Astrocyte (in vitro differentiated cells and primary cell): Measurements from ENCODE around the gene FBN1. TPM values are rescaled to one million over a fixed set of nuclear protein-coding genes. Genes with fewer than 3 reads are reported as not detected.

Source experiments
- DNase-seq: peaks from one replicate; pipeline ENCODE4 v3.0.0-alpha.2; 2010; ENCODE audit warnings: low read depth
- FAIRE-seq: peaks from 2 replicates; lab custom pipeline; 2011; peaks lifted over from hg19 to GRCh38; lab: Jason Lieb, UNC
- H2AFZ ChIP-seq: 2 replicates; pipeline ENCODE4 v1.6.0; 2012; ENCODE audit warnings: low read depth, low read length, inconsistent platforms
- H3K27ac ChIP-seq: 2 replicates; pipeline ENCODE4 v1.5.1; 2011; ENCODE audit warnings: low read depth, low read length, inconsistent platforms
- H3K27me3 ChIP-seq: 2 replicates; pipeline ENCODE4 v1.6.0; 2011; ENCODE audit warnings: low read length, inconsistent platforms; ENCODE audit not compliant: insufficient read depth
- H3K36me3 ChIP-seq: 2 replicates; pipeline ENCODE4 v1.5.1; 2011; ENCODE audit warnings: low read length, inconsistent platforms; ENCODE audit not compliant: insufficient read depth
- H3K4me1 ChIP-seq: 2 replicates; pipeline ENCODE4 v1.5.1; 2011; ENCODE audit warnings: low read length, inconsistent platforms; ENCODE audit not compliant: insufficient read depth
- H3K4me2 ChIP-seq: 2 replicates; pipeline ENCODE4 v1.6.0; 2012; ENCODE audit warnings: low read length, inconsistent platforms
- H3K4me3 ChIP-seq: 2 replicates; pipeline ENCODE4 v1.5.1; 2011; ENCODE audit warnings: low read depth, mild to moderate bottlenecking, low read length, inconsistent platforms; ENCODE audit not compliant: insufficient read depth
- H3K79me2 ChIP-seq: 2 replicates; pipeline ENCODE4 v1.6.0; 2012; ENCODE audit warnings: mild to moderate bottlenecking, low read length, inconsistent platforms; ENCODE audit not compliant: insufficient read depth
- H3K9ac ChIP-seq: 2 replicates; pipeline ENCODE4 v1.6.0; 2012; ENCODE audit warnings: mild to moderate bottlenecking, low read length, inconsistent platforms
- H3K9me3 ChIP-seq: 2 replicates; pipeline ENCODE4 v1.5.1; 2012; ENCODE audit warnings: low read depth, mild to moderate bottlenecking, low read length, inconsistent platforms; ENCODE audit not compliant: insufficient read depth
- H4K20me1 ChIP-seq: 2 replicates; pipeline ENCODE4 v1.6.0; 2012; ENCODE audit warnings: low read length, inconsistent platforms; ENCODE audit not compliant: insufficient read depth
- H3K27ac Mint-ChIP-seq: one replicate; pipeline ENCODE4 v1.8.0; 2021; ENCODE audit warnings: mild to moderate bottlenecking, mixed read lengths; ENCODE audit not compliant: unreplicated experiment
- H3K27me3 Mint-ChIP-seq: one replicate; pipeline ENCODE4 v1.8.0; 2021; ENCODE audit warnings: low read depth, mixed read lengths; ENCODE audit not compliant: unreplicated experiment
- H3K36me3 Mint-ChIP-seq: one replicate; pipeline ENCODE4 v1.8.0; 2021; ENCODE audit warnings: low read depth, mixed read lengths; ENCODE audit not compliant: unreplicated experiment
- H3K4me1 Mint-ChIP-seq: one replicate; pipeline ENCODE4 v1.8.0; 2021; ENCODE audit warnings: low read depth, mixed read lengths; ENCODE audit not compliant: unreplicated experiment
- H3K4me3 Mint-ChIP-seq: one replicate; pipeline ENCODE4 v1.8.0; 2021; ENCODE audit warnings: mild to moderate bottlenecking, moderate library complexity, mixed read lengths; ENCODE audit not compliant: unreplicated experiment
- H3K9me3 Mint-ChIP-seq: one replicate; pipeline ENCODE4 v1.8.0; 2021; ENCODE audit warnings: mild to moderate bottlenecking, mixed read lengths; ENCODE audit not compliant: unreplicated experiment
- EZH2 ChIP-seq: IDR thresholded peaks from 2 replicates; pipeline ENCODE4 v1.6.1; 2012; ENCODE audit warnings: mild to moderate bottlenecking, low read length, inconsistent platforms; ENCODE audit not compliant: insufficient read depth
- total RNA-seq: library from RNA; stranded (reverse); gene quantifications from 2 replicates; pipeline ENCODE4 v1.2.1, GENCODE V29; 2021
- TF ChIP-seq, protein P1 (sequence below): IDR thresholded peaks from 2 replicates; pipeline ENCODE4 v1.5.1; 2011; ENCODE audit warnings: low read depth, mild to moderate bottlenecking, inconsistent platforms, low read length, moderate library complexity; ENCODE audit not compliant: insufficient read depth

FBN1 gene
- total RNA-seq, 1 donor from 2014 or later, result 210 TPM

DNA sequence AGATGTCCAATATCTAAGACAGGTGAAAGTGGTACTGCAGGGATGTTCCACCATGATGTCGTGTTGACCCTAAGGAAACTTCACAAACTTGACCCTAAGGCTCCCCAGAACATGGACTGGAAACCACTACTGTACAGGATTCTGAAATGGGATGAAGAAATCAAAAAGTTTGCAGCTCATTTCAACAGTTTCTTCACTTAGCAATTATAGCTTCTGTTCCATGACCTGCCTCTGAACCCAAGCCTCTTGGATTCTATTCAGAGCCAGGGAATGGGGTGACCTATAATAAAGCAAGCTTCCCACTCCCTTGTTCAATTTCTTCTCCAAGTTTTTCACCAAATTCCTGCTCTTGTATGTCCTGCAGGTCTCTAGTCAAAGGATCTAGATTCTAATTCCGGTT is 273.5 kb downstream of the FBN1 start:
- Histone ChIP-seq H3K9me3 (no peaks in the 10 kb centered on the region), H3K79me2 (no peaks in the 10 kb centered on the region), H3K9ac (no peak overlapping the region), H2AFZ (no peak overlapping the region), H3K27ac (no peak overlapping the region), H4K20me1 (no peaks in the 10 kb centered on the region), H3K4me1 (peaks cover 18% of the 10 kb centered on the region), H3K4me3 (no peak overlapping the region), H3K27me3 (no peaks in the 10 kb centered on the region), H3K4me2 (no peak overlapping the region), H3K36me3 (no peaks in the 10 kb centered on the region)
- DNase-seq (no peak), FAIRE-seq (no peak)
- TF ChIP-seq, protein P1, sequence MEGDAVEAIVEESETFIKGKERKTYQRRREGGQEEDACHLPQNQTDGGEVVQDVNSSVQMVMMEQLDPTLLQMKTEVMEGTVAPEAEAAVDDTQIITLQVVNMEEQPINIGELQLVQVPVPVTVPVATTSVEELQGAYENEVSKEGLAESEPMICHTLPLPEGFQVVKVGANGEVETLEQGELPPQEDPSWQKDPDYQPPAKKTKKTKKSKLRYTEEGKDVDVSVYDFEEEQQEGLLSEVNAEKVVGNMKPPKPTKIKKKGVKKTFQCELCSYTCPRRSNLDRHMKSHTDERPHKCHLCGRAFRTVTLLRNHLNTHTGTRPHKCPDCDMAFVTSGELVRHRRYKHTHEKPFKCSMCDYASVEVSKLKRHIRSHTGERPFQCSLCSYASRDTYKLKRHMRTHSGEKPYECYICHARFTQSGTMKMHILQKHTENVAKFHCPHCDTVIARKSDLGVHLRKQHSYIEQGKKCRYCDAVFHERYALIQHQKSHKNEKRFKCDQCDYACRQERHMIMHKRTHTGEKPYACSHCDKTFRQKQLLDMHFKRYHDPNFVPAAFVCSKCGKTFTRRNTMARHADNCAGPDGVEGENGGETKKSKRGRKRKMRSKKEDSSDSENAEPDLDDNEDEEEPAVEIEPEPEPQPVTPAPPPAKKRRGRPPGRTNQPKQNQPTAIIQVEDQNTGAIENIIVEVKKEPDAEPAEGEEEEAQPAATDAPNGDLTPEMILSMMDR, result no peak
- no peak for TF ChIP-seq EZH2
- Mint-ChIP-seq H3K27ac (no peak overlapping the region), H3K27me3 (no peaks in the 10 kb centered on the region), H3K36me3 (peaks cover 2% of the 10 kb centered on the region), H3K9me3 (peaks cover 8% of the 10 kb centered on the region), H3K4me3 (no peak overlapping the region), H3K4me1 (peaks cover 25% of the 10 kb centered on the region)

DNA sequence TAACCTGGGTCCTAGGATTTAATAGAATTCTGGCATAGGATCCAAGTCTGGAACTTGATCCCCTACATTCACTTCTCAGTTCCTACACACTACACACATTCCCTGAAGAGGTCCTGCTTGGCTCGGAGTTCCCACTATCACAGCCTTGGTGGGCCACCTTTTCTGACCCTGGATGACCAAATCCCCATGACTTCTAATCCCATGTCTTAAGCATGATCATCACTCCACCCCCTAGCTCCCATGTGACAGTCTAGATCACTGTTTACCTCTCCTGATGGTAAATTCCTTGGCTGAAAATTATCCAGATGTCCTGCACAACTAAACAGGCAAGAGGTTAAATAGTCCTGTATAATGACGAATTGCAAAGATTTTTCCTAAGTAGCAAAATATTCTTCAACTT is 274.0 kb downstream of the FBN1 start:
- Mint-ChIP-seq H3K4me1 (peaks cover 29% of the 10 kb centered on the region), H3K9me3 (peaks cover 8% of the 10 kb centered on the region), H3K27ac (no peak overlapping the region), H3K27me3 (no peaks in the 10 kb centered on the region), H3K36me3 (peaks cover 2% of the 10 kb centered on the region), H3K4me3 (no peak overlapping the region)
- H3K79me2 ChIP-seq, result no peaks in the 10 kb centered on the region
- H3K4me1 ChIP-seq, result peaks cover 18% of the 10 kb centered on the region
- H2AFZ ChIP-seq, result no peak overlapping the region
- H3K4me2 ChIP-seq, result no peak overlapping the region
- no peak for TF ChIP-seq EZH2
- TF ChIP-seq, protein P1, result no peak
- H3K4me3 ChIP-seq, result no peak overlapping the region
- H3K9me3 ChIP-seq, result no peaks in the 10 kb centered on the region
- H3K27me3 ChIP-seq, result no peaks in the 10 kb centered on the region
- no peak overlapping the region for H3K9ac ChIP-seq
- no peak for FAIRE-seq
- H3K36me3 ChIP-seq, result no peaks in the 10 kb centered on the region
- no peak for DNase-seq
- H4K20me1 ChIP-seq, result no peaks in the 10 kb centered on the region
- no peak overlapping the region for H3K27ac ChIP-seq

DNA sequence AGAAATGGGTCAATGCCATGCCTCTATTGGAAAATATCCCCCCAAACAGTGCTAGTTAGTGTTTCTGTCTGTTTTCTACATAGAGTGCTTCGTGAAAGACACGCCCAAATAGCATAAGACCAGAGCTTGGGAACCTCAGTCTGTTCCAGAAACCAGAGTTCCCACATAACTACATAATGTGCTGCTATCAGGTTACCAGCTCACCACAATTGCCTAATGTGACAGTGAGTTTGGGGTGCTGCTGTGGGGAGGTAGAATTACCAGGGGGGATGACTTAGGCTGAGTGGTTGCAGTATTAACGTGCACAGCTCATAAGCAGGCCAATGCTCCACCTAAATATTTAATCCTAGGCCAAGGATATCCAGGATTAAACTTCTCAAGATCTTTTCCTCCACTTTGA is 275.0 kb downstream of the FBN1 start:
- H3K4me3 ChIP-seq, result no peak overlapping the region
- FAIRE-seq (no peak), DNase-seq (peak; percentile 95)
- no peak overlapping the region for H2AFZ ChIP-seq
- no peak overlapping the region for H3K27ac ChIP-seq
- H3K27me3 ChIP-seq, result no peaks in the 10 kb centered on the region
- H3K9ac ChIP-seq, result no peak overlapping the region
- no peak overlapping the region for H3K4me3 Mint-ChIP-seq
- H3K36me3 ChIP-seq, result no peaks in the 10 kb centered on the region
- no peak overlapping the region for H3K4me2 ChIP-seq
- peaks cover 2% of the 10 kb centered on the region for H3K36me3 Mint-ChIP-seq
- H3K9me3 ChIP-seq, result no peaks in the 10 kb centered on the region
- TF ChIP-seq, protein P1, result no peak
- no peak for TF ChIP-seq EZH2
- peak overlapping the region; percentile 15 for H3K27ac Mint-ChIP-seq
- H4K20me1 ChIP-seq, result no peaks in the 10 kb centered on the region
- H3K4me1 Mint-ChIP-seq, result peaks cover 30% of the 10 kb centered on the region
- H3K9me3 Mint-ChIP-seq, result peaks cover 3% of the 10 kb centered on the region
- H3K79me2 ChIP-seq, result no peaks in the 10 kb centered on the region
- peaks cover 18% of the 10 kb centered on the region for H3K4me1 ChIP-seq
- H3K27me3 Mint-ChIP-seq, result no peaks in the 10 kb centered on the region
